ENCODE results near the gene PQBP1.

DNA sequence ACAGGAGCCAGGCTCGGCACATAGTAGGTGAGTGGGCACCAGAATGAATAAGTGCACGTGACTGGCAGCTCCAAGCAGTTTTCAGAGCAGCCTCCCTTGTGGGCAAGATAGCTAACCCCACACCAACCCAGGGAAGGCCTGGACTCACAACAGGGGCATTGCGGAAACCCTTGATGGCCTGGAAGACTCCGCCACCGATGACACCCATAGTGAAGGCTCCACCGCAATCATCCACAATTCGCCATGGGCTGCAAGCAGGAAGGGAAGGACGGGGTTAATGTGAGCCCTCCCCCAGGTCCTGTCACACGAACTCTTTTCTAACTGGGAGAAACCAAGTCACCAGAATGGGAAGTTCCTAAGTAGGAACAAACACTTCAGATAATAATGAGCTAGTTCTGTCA is 1.1 kb upstream of the PQBP1 start:
- TF ChIP-seq, protein P1, sequence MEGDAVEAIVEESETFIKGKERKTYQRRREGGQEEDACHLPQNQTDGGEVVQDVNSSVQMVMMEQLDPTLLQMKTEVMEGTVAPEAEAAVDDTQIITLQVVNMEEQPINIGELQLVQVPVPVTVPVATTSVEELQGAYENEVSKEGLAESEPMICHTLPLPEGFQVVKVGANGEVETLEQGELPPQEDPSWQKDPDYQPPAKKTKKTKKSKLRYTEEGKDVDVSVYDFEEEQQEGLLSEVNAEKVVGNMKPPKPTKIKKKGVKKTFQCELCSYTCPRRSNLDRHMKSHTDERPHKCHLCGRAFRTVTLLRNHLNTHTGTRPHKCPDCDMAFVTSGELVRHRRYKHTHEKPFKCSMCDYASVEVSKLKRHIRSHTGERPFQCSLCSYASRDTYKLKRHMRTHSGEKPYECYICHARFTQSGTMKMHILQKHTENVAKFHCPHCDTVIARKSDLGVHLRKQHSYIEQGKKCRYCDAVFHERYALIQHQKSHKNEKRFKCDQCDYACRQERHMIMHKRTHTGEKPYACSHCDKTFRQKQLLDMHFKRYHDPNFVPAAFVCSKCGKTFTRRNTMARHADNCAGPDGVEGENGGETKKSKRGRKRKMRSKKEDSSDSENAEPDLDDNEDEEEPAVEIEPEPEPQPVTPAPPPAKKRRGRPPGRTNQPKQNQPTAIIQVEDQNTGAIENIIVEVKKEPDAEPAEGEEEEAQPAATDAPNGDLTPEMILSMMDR (IDR thresholded peaks at IDR 0.05 in 4 of 5, conservative IDR thresholded peaks at IDR 0.05 in 1 of 5), result no peak
- no peak for TF ChIP-seq POLR2A (IDR thresholded peaks at IDR 0.05)
